ENCODE measurements around the gene UGT1A4. TPM values are rescaled to one million over a fixed set of nuclear protein-coding genes. Genes with fewer than 3 reads are reported as not detected.
"Not testable (repeated sequence)": the region's sequence is repeated elsewhere in the genome, so short reads cannot be mapped to it uniquely, and the experiment has no call there.

The UGT1A4 gene
- polyA plus RNA-seq, 10 donors = not detected

DNA sequence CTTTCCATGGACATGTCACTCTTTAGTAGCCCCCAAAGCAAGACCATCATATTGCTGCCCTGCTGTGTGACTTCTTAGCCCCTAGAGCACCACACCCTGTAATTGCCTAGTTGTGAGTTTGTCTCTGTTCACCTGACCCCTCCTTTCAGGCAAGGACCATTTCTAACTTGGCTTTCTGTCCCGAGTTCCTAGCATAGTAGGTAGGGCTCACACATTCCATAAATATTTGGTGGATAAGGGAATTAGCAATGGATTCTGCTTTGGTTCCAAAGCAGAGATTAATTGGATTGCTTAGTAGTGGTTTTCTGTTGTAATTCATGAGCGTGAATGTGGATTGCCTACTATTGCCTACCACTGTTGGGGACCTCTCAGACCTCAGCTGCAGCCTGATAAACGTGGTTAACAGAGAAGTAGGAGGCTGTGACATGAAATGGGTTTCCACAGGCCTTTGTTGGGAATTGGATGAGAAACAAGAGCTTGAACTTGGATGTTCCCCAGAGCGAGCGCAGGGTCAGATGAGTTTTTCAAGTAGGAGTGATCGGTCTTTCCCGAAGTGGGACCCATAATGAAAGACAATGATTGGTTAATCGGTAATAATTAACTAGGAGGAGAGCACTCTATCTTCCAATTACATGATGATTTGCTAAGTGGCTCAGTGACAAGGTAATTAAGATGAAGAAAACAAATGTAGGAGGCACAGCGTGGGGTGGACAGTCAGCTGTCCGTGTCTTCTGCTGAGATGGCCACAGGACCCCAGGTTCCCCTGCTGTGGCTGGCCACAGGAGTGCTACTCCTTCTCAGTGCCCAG, 28.1 kb downstream of the UGT1A4 start:
- DNase-seq = no peak

DNA sequence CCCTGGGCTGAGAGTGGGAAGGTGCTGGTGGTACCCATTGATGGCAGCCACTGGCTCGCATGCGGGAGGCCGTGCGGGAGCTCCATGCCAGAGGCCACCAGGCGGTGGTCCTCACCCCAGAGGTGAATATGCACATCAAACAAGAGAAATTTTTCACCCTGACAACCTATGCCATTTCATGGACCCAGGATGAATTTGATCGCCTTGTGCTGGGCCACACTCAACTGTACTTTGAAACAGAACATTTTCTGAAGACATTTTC, 28.7 kb downstream of the UGT1A4 start:
- DNase-seq = no peak

DNA sequence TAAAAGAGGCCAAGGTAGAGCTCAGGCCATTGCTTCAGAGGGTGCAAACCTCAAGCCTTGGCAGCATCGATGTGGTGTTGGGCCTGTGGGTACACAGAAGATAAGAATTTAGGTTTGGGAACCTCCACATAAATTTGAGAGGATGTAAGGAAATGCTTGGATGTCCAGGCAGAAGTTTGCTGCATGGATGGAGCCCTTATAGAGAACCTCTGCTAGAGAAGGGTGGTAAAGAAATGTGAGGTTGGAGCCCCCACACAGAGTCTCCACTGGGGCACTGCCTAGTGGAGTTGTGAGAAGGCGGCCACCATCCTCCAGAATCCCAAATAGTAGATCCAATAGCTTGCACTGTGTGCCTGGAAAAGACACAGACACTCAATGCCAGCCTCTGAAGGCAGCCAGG, 32.2 kb downstream of the UGT1A4 start:
- DNase-seq = not testable (repeated sequence)

DNA sequence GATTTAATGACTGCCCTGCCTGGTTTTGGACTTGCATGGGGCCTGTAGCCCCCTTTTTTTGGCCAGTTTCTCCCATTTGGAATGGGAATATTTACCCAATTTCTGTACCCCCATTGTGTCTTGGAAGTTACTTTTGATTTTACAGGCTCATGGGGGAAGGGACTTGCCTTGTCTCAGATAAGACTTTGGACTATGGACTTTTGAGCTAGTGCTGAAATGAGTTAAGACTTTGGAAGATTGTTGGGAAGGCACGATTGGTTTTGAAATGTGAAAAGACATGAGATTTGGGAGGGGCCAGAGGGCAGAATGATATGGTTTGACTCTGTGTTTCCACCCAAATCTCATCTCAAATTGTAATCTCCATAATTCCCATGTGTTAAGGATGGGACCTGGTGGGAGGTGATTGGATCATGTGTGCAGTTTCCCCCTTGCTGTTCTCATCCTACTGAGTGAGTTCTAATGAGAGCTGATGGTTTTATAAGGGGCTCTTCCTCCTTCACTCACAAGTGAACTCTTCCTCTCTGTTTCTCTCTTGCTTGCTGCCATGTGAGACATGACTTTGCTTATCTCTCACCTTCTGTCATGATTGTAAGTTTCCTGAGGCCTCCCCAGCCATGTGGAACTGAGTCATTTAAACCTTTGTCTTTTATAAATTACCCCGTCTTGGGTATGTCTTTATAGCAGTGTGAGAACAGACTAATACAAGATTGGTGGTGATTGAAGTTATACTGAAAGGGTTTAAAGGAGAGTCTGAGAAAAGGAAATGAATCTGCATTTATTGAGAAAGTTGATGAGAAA, 32.9 kb downstream of the UGT1A4 start:
- not testable (repeated sequence) for DNase-seq

DNA sequence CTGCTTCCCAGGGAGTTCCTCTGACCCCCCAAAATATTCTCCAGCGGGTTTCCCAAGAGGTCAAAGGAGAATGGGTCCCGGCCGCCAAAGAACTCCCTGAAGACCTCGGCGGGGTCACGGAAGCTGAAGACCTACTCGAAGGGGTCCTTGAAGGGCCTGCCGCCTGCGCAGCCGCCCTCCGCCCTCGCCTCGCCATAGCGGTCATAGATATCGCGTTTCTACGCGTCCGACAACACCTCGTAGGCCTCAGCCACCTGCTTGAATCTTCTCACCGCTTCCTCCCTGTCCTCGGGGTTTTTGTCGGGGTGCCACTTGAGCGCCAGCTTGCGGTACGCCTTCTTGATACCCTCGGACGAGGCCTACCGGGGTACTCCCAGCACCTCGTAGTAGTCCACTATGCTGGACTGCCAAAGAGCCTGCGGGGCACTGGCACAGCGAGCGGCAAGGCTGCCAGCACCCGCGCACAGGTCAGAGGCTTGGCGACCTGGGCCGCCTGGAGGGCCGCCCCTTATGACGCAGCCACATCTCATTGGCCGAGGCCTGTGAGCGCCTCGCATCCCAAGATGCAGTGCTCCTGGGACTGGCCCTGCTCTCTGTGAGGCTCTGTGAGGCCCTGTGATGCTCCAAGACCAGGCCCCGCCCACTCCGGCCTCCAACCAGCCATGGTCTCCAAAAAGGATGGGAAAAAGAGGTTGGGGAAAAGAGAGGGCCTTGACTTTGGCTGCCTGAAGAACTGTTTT, 36.5 kb downstream of the UGT1A4 start:
- DNase-seq = no peak

GRCh38 chr2:233756429-233757081, 38.0 kb downstream of the UGT1A4 start:
- DNase-seq = no peak

DNA sequence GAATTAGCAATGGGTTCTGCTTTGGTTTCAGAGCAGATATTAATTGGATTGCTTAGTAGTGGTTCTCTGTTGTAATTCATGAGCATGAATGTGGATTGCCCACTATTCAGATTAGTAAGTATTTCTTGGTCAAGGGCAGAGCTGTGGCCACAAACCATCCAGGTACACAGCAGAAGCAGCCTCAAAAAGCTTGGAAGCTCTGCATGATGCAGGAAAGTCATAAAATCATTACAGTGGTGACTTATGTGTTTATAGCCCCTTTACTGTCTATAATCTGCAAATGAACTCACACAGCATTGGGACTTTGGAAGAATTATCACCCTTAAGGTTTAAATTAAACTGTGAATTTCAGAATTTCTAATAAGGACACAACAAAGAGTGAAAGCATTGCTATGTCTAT, 39.6 kb downstream of the UGT1A4 start:
- DNase-seq = no peak

DNA sequence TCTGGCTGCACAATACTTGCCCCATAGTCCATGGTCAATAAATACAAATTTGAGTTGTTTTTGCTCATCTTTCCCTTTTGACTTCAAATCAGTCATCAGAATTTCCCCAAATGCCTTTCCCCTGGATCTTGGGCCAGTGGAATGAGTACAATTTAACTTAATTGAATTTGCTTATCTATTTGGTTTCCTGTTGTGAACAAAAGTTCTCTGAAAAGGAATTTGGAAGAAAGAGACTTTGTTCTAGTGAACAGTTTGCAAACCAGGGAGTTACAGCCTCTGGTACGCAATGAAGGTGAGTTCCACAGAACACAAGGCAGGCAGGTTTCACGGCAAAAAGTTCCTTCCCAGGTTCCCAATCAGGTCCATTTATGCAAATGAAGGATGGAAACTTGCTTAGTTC, 40.3 kb downstream of the UGT1A4 start:
- no peak for DNase-seq

DNA sequence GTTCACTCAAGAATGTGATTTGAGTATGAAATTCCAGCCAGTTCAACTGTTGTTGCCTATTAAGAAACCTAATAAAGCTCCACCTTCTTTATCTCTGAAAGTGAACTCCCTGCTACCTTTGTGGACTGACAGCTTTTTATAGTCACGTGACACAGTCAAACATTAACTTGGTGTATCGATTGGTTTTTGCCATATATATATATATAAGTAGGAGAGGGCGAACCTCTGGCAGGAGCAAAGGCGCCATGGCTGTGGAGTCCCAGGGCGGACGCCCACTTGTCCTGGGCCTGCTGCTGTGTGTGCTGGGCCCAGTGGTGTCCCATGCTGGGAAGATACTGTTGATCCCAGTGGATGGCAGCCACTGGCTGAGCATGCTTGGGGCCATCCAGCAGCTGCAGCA, 41.5 kb downstream of the UGT1A4 start, which contains the start of gene UGT1A1:
Gene UGT1A1, plus strand, starts transcription at position 228 of the 400 bp plus-strand sequence. Its CDS starts 18 bp downstream, at position 246.
- DNase-seq = no peak

DNA sequence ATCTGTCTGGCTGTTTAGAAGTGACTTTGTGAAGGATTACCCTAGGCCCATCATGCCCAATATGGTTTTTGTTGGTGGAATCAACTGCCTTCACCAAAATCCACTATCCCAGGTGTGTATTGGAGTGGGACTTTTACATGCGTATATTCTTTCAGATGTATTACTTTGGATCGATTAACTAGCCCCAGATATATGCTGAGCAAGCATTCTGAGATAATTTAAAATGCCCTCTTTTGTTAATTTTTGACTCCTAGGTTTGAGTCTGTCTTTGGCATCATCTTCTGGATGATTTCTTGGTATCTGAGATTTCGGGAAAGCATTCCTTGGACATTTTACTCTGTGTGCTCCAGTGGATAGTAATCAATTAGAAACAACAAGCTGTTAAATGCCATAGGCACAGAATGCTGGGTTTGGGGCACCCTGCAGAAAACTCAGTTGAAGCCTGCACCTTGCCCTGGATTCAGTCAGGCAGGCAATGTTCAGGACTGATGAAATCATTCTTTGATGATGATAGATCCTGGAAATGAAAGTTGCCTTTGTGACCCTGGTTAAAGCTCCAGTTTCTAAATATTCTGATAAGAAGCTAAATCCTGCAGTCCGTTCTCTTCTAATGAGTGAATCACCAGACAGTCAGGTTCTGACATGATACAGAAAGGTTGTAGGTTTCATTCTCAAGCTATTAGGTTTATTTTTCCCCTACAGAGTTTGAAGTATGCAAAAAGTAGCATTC, 42.7 kb downstream of the UGT1A4 start:
- no peak for DNase-seq

DNA sequence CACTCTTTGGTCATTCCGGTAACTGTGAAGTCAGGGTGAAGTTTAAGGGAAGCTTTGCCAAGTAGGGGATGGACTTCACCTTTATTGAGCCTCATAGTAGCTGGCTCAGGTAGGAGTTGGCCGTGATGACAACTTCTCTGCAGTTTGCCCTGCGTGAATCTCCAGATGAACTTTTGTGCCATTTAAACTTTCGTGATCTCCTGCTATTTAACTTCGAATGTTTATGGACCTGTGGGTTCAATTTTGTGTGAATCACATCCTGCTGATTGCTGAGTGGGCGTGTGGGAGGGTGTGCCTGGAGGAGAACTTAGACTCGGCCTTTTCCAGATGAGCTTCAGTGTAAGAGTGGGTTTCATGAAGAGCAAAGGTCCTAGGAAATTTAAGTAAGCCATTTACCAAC, 45.7 kb downstream of the UGT1A4 start:
- no peak for DNase-seq

DNA sequence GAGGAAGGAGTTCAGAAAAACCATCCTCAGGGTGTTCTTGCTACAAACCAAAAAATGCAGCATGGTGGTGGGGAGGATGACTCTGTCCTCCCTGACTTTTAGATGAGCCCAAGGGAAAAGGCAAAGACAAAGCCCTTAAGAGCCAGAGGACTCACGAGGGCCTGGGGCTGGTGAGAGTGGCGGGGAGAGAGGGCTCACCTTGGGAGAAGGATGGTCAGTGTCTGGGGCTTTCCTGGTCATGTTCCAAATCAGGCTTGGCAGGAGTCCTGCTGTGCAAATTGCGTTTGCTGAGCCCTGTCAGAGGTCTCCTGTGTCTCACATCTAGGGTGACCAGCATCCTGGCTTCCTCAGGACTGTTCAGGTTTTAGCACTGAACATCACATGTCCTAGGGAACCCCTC, 46.2 kb downstream of the UGT1A4 start:
- no peak for DNase-seq

DNA sequence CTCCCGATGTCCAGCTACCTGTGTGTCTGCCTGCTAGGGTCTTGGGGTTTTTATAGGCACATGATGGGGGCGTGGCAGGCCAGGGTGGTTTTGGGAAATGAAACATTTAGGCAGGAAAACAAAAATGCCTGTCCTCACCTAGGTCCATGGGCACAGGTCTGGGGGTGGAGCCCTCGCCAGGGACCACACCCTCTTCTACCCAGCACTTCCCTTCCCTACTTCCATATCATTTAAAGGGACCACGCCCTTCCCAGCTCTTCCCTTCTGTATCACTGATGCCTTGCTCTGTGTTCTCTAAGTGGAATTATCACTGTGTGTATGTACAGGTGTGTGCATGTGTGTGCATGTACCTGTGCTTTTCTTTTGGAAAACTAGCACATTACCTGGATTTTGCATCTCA, 47.9 kb downstream of the UGT1A4 start:
- DNase-seq = no peak

DNA sequence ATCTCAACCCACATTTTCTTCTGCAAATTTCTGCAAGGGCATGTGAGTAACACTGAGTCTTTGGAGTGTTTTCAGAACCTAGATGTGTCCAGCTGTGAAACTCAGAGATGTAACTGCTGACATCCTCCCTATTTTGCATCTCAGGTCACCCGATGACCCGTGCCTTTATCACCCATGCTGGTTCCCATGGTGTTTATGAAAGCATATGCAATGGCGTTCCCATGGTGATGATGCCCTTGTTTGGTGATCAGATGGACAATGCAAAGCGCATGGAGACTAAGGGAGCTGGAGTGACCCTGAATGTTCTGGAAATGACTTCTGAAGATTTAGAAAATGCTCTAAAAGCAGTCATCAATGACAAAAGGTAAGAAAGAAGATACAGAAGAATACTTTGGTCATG, 49.5 kb downstream of the UGT1A4 start:
- no peak for DNase-seq

DNA sequence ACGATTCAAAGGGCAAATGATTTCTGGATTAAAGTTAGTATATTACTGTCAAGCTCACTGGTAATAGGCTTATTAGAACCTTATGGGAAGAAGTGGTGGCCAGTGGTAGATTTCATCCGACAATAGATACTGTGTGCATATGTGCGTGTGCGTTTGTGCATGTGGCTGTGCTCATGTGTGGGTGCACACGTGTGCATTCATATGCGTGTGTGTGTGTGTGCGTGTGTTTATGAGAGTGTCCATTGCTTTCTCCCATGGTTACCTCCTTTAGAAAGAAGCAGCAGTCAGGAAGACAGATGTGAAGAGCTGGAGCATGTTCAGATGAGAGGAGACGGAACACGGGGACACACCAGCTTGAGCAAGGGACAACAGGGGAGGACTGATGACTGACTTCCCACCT, 50.7 kb downstream of the UGT1A4 start:
- no peak for DNase-seq

- DNase-seq = no peak
Observed at GRCh38 chr2:233772153-233772552, 53.6 kb downstream of the UGT1A4 start.

GRCh38 chr2:233772583-233772982, 54.0 kb downstream of the UGT1A4 start:
- DNase-seq = no peak

GRCh38 chr2:233773854-233774253, 55.3 kb downstream of the UGT1A4 start:
- no peak for DNase-seq

DNA sequence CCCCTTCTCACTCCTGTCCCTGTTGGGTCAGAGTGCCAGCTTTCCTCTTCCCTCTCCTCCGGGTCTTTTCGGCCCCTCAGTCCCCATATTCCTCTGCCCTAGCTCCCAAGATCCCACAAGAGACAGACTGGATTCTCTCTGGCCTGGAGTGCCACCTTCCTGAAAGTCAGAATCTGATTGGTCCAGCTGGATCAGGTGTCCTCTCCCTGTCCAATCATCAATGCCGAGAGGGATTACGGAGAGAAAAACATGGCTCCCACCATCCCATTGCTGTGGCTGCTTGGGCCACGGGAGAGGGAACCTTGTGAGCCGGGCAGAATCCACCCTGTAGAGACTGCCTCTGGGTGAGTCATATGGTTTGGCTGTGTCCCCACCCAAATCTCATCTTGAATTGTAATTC, 56.9 kb downstream of the UGT1A4 start:
- DNase-seq = no peak

- DNase-seq = no peak
Observed at GRCh38 chr2:233778030-233778429, 59.5 kb downstream of the UGT1A4 start, which contains the start of gene MROH2A. Gene MROH2A, plus strand, starts transcription at chr2:233778330. Its CDS starts 1,029 bp downstream, at chr2:233779359.

DNA sequence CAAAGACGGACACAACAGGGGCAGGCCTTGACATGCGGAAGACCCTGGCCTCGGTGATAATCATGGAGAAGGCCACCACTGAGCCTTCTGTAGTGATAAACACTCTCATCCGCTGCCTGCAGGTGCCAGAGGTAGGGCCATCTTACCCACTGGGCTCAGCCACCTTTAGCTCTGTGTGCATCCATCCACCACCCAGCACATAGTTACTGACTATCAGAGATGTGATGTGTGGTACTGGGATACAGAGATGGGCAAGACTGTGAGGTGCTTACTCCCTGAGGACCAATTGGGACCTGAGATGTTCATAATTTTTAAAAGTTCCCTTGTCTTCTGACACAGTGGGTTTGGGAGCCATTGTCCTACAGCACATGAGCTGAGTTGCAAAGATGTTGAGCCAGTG, 61.2 kb downstream of the UGT1A4 start:
- DNase-seq = no peak
